NCI-H1417 treated with DMSO at 0.1 percent for 48 hours (cell line): ENCODE measurements around the gene PSMA6.
"Not testable (repeated sequence)": the region's sequence is repeated elsewhere in the genome, so short reads cannot be mapped to it uniquely, and the experiment has no call there.

Experiments
- DNase-seq: peaks from one replicate; lab custom pipeline; 2025; lab: John Stamatoyannopoulos, UW

Gene PSMA6

DNA sequence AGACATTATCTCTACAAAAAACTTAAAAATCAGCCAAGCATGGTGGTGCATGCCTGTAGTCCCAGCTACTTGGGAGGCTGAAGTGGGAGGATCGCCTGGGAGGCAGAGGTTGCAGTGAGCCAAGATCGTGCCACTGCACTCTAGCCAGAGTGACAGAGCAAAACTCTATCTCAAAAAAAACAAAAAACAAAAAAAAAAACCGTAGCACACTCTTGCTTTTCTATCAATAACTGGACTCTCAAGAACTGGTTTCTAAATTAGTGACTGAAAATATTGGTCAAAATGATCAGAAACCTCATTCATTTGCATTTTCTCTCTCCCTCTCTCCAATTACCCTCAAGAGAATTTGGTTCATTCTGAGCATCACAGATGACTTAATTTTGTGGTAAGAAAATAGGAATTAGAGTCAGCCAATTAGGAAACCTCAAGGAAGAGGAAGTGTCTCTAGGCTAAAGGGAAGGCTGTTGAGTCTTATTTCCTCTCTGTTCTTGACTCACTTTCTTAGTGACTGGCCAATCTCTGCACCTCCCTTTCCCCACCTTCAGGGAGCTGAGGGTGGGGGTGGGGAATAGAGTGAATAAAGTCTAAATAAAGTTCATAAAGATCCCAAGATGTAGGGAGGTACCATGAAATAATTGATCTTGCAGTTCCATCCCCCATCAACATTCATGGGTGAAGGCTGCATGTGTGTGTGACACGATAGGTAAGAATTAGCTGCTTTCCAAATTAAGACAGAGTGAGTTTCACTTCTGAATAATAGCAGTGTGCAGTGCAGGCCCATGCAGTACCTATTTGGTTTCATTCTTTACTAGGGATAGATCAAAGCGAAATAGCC, 6.8 kb upstream of the PSMA6 start:
- DNase-seq, result no peak

DNA sequence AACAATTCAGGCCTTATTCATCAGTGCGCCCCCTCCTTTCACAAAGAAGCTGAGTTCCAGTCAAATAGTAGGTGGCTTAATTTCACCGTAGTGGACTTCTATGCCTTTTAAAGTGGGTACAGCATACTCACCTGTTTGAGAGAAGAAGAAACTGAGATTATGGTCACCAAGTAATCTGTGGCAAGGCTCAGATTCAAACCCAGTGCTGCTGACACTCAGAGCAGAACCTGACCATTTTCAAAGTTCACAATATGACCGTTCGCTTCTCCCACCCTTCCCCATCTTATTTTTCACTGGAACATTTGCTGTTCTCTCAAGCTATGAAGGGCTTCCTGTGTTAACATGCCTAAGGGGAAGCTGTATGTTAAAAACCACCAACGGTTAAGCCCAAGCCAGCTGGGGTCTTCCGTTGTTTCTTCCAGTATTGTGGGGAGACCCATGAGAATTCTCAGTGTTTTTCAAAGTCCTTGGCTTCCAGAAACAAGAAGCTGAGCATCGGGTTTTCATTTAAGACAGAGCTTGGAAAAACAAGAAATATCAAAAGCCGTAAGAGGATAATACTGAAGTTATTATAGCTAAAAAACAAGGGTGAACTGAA, 6.1 kb upstream of the PSMA6 start:
- DNase-seq, result no peak

DNA sequence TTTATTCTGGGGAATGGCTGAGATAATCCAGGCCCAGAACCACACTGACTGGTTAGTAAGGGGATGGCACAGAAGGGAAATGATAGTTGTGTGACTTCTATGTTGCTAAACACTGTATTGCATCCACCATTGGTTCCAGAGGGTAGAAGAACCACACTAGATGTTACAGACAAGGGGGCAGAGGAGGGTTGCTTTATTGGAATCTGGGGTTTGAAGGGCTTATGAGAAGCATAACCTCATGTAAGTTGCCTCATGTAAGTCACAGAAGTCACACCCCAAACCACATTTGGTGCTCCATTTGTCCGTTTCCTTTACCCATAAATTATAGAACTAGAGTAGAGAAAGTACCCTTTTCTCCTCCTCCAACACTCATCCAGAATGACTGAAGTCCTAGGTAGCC, 5.5 kb upstream of the PSMA6 start:
- DNase-seq, result no peak

- DNase-seq, result no peak
Observed at GRCh38 chr14:35287431-35288013, 4.7 kb upstream of the PSMA6 start.

DNA sequence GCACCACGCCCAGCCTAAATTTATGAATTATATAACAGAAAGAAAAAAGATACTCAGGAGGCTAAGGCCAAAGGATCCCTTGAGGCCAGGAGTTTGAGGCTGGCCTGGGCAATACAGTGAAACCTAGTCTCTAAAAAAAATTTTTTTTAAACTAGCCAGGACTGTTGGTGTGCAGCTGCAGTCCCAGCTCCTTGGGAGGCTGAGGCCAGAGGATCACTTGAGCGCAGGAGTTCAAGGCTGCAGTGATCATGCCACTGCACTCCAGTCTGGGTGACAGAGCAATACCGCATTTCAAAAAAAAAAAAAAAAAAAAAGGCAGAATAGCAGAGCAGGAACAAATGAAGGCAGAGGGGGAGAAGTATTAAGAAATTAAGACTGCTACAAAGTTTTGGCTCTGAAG, 2.6 kb upstream of the PSMA6 start:
- no peak for DNase-seq

- DNase-seq, result no peak
Observed at GRCh38 chr14:35292770-35293561, 784 bp downstream of the PSMA6 start.

DNA sequence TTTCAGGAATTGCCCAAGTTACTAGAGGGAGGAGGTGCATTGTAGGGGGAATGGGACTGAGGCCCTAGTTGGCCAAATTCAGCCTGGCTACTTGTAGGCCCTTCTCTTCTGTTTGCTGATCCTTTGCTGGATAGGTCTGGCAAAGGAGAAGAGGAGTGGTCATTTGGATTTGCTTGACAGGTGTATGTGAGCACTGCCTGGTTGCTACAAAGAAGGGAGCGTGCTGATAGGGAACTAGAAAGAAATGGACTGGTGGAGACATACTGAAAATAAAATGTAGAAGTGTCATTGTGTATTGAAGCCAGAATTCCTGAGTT, 3.6 kb downstream of the PSMA6 start:
- DNase-seq, result no peak

DNA sequence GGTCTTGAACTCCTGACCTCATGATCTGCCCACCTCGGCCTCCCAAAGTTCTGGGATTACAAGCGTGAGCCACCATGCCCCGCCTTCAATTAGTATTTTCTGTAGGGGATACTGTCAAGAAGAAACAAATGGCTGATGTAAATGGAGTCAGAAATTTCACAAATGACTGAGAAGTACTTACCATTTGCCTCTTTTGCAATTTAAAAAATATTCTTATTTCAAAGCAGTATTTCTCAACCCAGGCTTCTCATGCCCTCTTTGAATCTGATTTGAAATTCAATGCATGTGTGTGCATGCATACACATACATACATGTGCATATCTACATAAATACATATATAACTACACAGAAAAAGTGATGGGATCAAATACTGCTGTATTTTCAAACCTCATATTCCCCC, 4.4 kb downstream of the PSMA6 start:
- DNase-seq, result no peak

GRCh38 chr14:35297706-35298105, 5.5 kb downstream of the PSMA6 start:
- DNase-seq, result no peak

DNA sequence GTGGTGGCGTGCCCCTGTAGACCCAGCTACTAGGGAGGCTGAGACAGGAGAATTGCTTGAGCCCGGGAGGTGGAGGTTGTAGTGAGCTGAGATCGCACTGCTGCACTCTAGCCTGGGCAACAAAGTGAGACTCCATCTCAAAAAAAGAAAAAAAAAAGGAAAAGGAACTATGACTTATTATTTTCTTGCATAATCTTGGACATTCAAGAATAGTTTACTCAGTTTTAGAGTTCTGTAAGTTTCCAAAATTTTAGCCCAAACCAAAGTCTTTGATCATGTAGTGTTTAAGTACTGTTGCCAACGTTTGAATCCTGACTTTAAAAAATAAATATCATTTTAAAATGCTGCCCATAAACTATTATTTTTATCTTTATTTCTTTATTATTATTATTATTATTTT, 6.2 kb downstream of the PSMA6 start:
- DNase-seq, result no peak

DNA sequence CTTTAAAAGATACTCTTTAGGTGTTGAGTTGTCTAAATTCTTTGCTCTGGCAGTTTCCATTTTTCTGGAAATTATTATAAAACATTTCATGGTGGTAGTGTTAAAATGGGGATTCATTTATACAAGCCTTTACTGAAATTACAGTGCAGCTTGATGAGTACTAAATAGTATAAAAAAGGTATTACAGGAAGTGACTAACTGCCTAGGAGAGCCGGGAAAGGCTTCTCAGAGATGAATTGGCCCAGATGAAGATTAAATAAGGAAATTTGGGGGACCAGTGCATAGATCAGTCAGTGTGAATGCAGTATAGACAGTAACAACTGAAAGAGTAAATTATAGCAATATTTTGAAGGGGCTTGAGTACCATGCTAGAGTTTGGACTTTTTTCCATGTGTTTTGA, 7.5 kb downstream of the PSMA6 start:
- no peak for DNase-seq

- no peak for DNase-seq
Observed at GRCh38 chr14:35300228-35300627, 8.0 kb downstream of the PSMA6 start.

DNA sequence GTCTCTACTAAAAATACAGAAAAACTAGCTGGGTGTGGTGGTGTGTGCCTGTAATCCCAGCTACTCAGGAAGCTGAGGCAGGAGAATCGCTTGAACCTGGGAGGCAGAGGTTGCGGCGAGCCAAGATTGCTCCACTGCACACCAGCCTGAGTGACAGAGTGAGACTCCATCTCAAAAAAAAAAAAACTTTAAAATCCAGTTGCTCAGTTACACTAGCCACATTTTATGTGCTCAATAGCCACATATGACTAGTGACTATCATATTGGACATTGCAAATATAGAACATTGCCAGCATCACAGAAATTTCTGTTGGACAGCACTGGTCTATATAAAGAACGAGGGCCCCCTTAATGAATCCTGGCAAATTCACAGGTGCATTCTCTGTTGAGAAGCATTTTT, 9.2 kb downstream of the PSMA6 start:
- not testable (repeated sequence) for DNase-seq

DNA sequence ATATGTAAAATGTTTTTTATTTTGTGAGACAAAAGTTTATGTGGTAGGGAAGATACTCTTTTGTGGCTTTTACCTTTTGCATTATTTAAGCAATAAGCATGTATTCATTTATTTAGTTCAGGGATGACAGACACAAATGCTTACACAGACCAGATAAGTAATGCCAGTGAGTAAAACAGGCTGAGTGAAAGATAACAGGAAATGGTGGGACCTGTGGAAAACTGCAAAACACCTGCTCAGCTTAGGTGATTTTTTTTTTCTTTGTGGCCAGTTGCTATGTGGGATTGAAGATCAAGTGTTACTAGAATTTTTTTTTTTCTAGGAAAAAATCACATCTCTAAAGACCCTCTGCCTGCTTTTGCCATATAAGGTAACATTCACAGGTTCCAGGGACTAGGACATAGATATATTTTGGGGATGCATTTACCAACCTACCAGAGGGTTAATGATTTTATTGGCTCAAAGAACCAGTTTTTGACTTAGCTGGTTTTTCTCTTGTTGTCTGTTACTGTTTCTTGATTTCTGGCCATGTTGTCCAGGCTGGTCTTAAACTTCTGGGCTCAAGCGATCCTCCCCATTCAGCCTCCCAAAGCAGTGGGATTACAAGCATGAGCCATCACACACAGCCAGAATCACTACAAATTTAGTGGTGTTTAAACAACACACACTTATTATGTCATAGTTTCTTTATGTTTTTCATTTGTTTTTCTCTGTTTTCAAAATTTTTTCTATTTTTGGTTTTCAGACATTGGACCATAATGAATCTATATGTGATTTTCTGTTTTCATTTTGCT, 9.8 kb downstream of the PSMA6 start:
- no peak for DNase-seq

DNA sequence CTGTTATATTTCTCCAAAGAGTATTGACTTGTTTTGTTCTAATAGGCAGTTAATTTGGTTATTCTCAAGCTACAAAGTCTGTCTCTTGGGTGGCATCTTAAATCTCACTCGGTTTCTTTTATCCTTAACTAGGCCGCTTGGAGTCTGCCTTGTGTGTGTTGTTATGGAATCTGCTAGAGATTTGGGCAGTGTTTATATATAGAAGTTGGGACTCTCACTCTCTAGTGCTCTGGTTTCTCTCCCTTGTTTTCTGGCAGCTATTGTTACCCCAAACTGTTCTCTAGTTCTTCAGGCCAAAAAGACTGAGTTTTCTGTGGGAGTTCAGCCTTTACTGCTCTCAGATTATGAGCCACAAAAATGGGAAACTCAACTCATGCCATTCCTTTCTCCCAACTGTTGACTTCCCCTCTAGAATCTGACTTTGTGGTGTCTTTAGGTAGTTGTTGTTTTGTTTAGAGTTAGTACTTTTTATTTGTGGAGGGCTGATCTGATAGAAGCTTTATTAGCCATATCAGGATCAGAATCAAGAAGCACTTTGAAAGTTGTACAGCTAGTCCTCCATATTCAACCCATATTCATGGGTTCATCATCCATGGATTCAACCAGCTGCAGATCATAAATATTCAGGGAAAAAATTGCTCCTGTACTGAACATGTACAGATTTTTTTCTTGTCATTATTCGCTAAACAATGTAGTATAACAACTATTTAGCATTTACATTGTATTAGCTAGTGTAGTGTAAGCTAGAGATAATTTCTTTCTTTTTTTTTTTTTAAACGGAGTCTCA, 11.2 kb downstream of the PSMA6 start:
- no peak for DNase-seq

DNA sequence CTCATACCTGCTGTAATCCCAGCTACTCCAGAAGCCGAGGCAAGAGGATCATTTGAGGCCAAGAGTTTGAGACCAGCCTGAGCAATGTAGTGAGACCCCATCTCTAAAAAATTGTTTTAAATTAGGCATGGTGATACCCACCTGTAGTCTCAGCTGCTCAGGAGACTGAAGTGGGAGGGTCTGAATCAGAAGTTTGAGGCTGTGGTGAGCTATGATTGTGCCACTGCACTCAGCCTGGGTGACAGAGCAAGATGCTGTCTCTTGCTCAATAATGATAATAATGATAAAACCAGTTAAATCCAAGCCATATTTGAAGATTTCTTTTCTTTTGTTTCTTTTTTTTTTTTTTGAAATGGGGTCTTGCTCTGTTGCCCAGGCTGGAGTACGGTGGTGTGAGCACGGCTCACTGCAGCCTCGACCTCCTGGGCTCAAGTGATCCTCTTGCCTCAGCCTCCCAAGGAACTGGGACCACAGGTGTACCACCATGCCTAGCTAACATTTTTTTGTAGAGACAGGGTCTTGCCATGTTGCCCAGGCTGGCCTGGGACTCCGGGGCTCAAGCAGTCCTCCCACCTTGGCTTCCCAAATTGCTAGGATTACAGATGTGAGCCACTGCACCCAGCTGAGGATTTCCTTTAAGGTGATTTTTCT, 12.8 kb downstream of the PSMA6 start:
- DNase-seq, result no peak

DNA sequence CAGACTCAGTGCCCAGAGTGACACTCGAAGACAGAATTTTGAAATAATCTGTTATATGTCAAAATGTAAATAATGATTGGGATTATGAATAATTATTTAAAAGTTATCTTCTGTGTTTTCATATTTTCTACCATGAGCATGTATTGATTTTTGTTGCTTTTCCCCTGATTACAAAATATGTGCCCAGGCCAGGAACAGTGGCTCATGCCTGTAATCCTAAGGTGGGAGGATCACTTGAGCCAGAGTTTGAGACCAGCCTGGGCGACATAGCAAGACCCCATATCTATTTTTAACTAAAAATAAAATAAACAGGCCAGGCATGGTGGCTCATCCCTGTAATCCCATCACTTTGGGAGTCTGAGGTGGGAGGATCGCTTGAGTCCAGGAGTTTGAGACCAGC, 13.5 kb downstream of the PSMA6 start:
- DNase-seq, result no peak

DNA sequence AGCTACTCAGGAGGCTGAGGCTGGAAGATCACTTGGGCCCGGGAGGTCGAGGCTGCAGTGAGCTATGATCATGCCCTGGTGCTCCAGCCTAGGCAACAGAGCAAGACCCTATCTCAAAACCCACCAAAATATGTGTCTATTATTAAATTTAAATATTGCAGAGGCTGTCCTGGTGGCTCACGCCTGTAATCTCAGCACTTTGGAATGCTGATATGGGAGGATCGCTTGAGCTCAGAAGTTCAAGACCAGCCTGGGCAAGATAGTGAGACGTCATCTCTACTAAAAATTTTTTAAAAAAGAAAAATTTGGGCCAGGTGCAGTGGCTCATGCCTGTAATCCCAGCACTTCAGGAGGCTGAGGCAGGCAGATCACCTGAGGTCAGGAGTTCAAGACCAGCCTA, 13.9 kb downstream of the PSMA6 start:
- no peak for DNase-seq

GRCh38 chr14:35317820-35318219, 25.6 kb downstream of the PSMA6 start:
- no peak for DNase-seq

DNA sequence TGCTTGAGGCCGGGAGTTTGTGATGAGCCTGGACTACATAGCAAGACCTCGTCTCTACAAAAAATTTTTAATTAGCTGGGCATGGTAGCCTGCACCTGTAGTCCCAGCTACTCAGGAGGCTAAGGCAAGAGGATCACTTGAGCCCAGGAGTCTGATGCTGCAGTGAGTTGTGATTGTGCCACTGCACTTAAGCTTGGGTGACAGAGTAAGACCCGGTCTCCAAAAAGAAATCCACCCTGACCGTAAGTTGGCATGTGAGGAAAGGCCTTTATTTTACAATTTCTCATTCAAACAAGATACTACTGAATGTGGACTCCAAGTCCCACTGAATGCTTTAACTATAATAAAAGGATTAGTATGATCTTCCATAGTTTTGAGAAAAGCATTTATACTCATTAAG, 27.3 kb downstream of the PSMA6 start:
- no peak for DNase-seq

GRCh38 chr14:35320472-35320871, 28.3 kb downstream of the PSMA6 start:
- no peak for DNase-seq
